Caco-2 (cell line): ENCODE data around the gene CARM1. TPM values are rescaled to one million over a fixed set of nuclear protein-coding genes. Genes with fewer than 3 reads are reported as not detected.
"Not testable (repeated sequence)": the region's sequence is repeated elsewhere in the genome, so short reads cannot be mapped to it uniquely, and the experiment has no call there.

Experiments used
- BruUV-seq: library from RNA; stranded (reverse); fragments of 400-500 nt; replicated peaks from 2 replicates; lab custom pipeline; 2021; lab: Mats Ljungman, UMichigan
- CTCF ChIA-PET: fragments of 300-600 bp; sonication (Branson Sonifier 250); formaldehyde crosslinking; loops from one replicate; lab custom pipeline; 2022; ENCODE audit warnings: antibody characterized with exemption; lab: Charles Lee
- POLR2A ChIA-PET: fragments of 300-600 bp; sonication (Branson Sonifier 250); formaldehyde crosslinking; loops from one replicate; lab custom pipeline; 2022; ENCODE audit warnings: antibody characterized with exemption; lab: Charles Lee
- DNase-seq, 2 experiments: peaks; one replicate each; pipeline versions ENCODE4 v3.0.0 to v3.0.0-alpha.2; 2020 to 2022
- H3K27me3 ChIP-seq: replicated peaks from 2 replicates; pipeline ENCODE4 v1.6.0; 2011; ENCODE audit warnings: low read length; ENCODE audit not compliant: control insufficient read depth, insufficient read depth
- H3K36me3 ChIP-seq: 2 replicates; pipeline ENCODE4 v1.5.1; 2011; ENCODE audit warnings: low read length; ENCODE audit not compliant: control insufficient read depth, insufficient read depth
- H3K4me1 ChIP-seq: fragments of 250-450 bp; sonication (Bioruptor Pico); 2 replicates; pipeline ENCODE4 v1.5.1; 2020; ENCODE audit warnings: mild to moderate bottlenecking
- H3K4me3 ChIP-seq: 2 replicates; pipeline ENCODE4 v1.5.1; 2011; ENCODE audit warnings: low read depth, mild to moderate bottlenecking, control low read depth, low read length
- H3K9me3 ChIP-seq: fragments of 250-450 bp; sonication (Bioruptor Pico); 2 replicates; pipeline ENCODE4 v1.5.1; 2020; ENCODE audit warnings: mild to moderate bottlenecking, moderate library complexity
- H3K27ac Mint-ChIP-seq: one replicate; pipeline ENCODE4 v1.8.0; 2022; ENCODE audit warnings: mixed read lengths; ENCODE audit not compliant: unreplicated experiment
- H3K27me3 Mint-ChIP-seq: one replicate; pipeline ENCODE4 v1.8.0; 2022; ENCODE audit warnings: mixed read lengths; ENCODE audit not compliant: insufficient read depth, unreplicated experiment
- H3K36me3 Mint-ChIP-seq: one replicate; pipeline ENCODE4 v1.8.0; 2022; ENCODE audit warnings: mild to moderate bottlenecking, mixed read lengths; ENCODE audit not compliant: insufficient read depth, unreplicated experiment
- H3K4me1 Mint-ChIP-seq: one replicate; pipeline ENCODE4 v1.8.0; 2022; ENCODE audit warnings: low read depth, mixed read lengths; ENCODE audit not compliant: unreplicated experiment
- H3K4me3 Mint-ChIP-seq: one replicate; pipeline ENCODE4 v1.8.0; 2022; ENCODE audit warnings: mild to moderate bottlenecking, moderate library complexity, mixed read lengths; ENCODE audit not compliant: unreplicated experiment
- H3K9me3 Mint-ChIP-seq: one replicate; pipeline ENCODE4 v1.8.0; 2022; ENCODE audit warnings: mixed read lengths; ENCODE audit not compliant: unreplicated experiment
- intact Hi-C: fragments of 100-400 bp; cut with micrococcal nuclease; formaldehyde crosslinking; loops from one replicate; pipeline ENCODE4 v1.10.0; 2022; ENCODE audit not compliant: unreplicated experiment
- total RNA-seq: library from RNA; stranded (reverse); gene quantifications from 2 replicates; pipeline ENCODE4 v1.2.3, GENCODE V29; 2022
- TF ChIP-seq, protein P1 (sequence below), 2 experiments: fragments of 200-600 bp in 1 of 2; IDR thresholded peaks; 1 replicate in 1 of 2; 2 replicates in 1 of 2; pipeline versions ENCODE4 v1.5.1 to v1.8.0; 2011 to 2022; ENCODE audit warnings: antibody characterized with exemption in 1 of 2, control low read depth in 1 of 2, inconsistent platforms in 1 of 2, low read depth in 1 of 2, low read length in 1 of 2, mild to moderate bottlenecking in 1 of 2, moderate library complexity in 1 of 2; ENCODE audit not compliant: insufficient read depth in 1 of 2, severe bottlenecking in 1 of 2, unreplicated experiment in 1 of 2

CARM1 gene
- total RNA-seq, 1 experiment from 2014 or later: 97.9 TPM

DNA sequence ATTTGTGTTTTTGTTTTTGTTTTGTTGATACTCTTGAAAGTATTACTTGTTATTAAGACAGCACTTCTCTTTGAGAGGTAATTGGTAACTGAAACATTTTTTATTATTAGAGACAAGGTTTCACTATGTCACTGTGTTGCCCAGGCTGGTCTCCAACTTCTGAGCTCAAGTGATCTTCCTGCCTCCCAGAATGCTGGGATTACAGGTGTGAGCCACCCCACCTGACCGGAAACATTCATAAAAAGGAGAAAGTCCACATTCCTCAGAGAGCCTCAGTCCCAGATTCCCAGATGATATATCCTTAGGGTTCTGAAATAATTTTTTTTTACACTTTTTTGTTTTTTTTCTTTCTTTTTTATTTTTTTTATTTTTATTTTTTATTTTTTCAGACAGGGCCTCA lies 2.7 kb downstream of the CARM1 start:
- Mint-ChIP-seq H3K4me1 (peaks cover 2% of the 10 kb centered on the region), H3K4me3 (no peak overlapping the region), H3K27ac (peak overlapping the region; percentile 45), H3K36me3 (peaks cover 30% of the 10 kb centered on the region), H3K27me3 (no peaks in the 10 kb centered on the region), H3K9me3 (no peaks in the 10 kb centered on the region)
- BruUV-seq: TSS peak; percentile 17
- ChIA-PET POLR2A (no interaction called here), CTCF (interaction anchor here (0.6 kb wide), 1 partner anchor 246 kb away, joined by 4 read pairs; no protein-coding TSS in a partner anchor)
- no peak for DNase-seq
- TF ChIP-seq, protein P1, sequence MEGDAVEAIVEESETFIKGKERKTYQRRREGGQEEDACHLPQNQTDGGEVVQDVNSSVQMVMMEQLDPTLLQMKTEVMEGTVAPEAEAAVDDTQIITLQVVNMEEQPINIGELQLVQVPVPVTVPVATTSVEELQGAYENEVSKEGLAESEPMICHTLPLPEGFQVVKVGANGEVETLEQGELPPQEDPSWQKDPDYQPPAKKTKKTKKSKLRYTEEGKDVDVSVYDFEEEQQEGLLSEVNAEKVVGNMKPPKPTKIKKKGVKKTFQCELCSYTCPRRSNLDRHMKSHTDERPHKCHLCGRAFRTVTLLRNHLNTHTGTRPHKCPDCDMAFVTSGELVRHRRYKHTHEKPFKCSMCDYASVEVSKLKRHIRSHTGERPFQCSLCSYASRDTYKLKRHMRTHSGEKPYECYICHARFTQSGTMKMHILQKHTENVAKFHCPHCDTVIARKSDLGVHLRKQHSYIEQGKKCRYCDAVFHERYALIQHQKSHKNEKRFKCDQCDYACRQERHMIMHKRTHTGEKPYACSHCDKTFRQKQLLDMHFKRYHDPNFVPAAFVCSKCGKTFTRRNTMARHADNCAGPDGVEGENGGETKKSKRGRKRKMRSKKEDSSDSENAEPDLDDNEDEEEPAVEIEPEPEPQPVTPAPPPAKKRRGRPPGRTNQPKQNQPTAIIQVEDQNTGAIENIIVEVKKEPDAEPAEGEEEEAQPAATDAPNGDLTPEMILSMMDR (IDR thresholded peaks at IDR 0.05; ENCODE audit: insufficient read depth in 1 of 2, low read depth in 1 of 2, low read length in 1 of 2, severe bottlenecking in 1 of 2, unreplicated experiment in 1 of 2): no peak
- intact Hi-C loops: no loop called here
- Histone ChIP-seq H3K27me3 (no peaks in the 10 kb centered on the region), H3K4me1 (peaks cover 22% of the 10 kb centered on the region), H3K4me3 (no peak overlapping the region), H3K9me3 (no peaks in the 10 kb centered on the region), H3K36me3 (peaks cover 1% of the 10 kb centered on the region; the same call in 1 of the 2 replicates)

GRCh38 chr19:10876459-10877240 lies 5.3 kb downstream of the CARM1 start:
- no peak overlapping the region for H3K4me3 ChIP-seq
- Mint-ChIP-seq H3K4me1 (peaks cover 13% of the 10 kb centered on the region), H3K4me3 (no peak overlapping the region), H3K9me3 (no peaks in the 10 kb centered on the region), H3K27ac (no peak overlapping the region), H3K27me3 (no peaks in the 10 kb centered on the region), H3K36me3 (peaks cover 40% of the 10 kb centered on the region)
- peaks cover 1% of the 10 kb centered on the region; the same call in 1 of the 2 replicates for H3K36me3 ChIP-seq
- TF ChIP-seq, protein P1 (IDR thresholded peaks at IDR 0.05; ENCODE audit: insufficient read depth in 1 of 2, low read depth in 1 of 2, low read length in 1 of 2, severe bottlenecking in 1 of 2, unreplicated experiment in 1 of 2): no peak
- CTCF ChIA-PET: interaction anchor here (0.6 to 1.3 kb wide), 2 partner anchors 13 to 80 kb away, joined by 3 to 5 read pairs; no protein-coding TSS in a partner anchor
- H3K27me3 ChIP-seq: no peaks in the 10 kb centered on the region
- intact Hi-C loops: no loop called here
- POLR2A ChIA-PET: no interaction called here
- BruUV-seq: no TSS peak
- H3K4me1 ChIP-seq: peaks cover 28% of the 10 kb centered on the region
- no peaks in the 10 kb centered on the region for H3K9me3 ChIP-seq
- no peak for DNase-seq

GRCh38 chr19:10877608-10878007 lies 6.3 kb downstream of the CARM1 start:
- H3K4me3 ChIP-seq, H3K9me3 Mint-ChIP-seq, H3K36me3 ChIP-seq, intact Hi-C loops, BruUV-seq, H3K27me3 ChIP-seq, H3K27me3 Mint-ChIP-seq, H3K4me3 Mint-ChIP-seq, H3K9me3 ChIP-seq, DNase-seq, POLR2A ChIA-PET: not testable (repeated sequence)
- CTCF ChIA-PET: interaction anchor here (1.3 kb wide), 1 partner anchor 14 kb away, joined by 3 read pairs; no protein-coding TSS in a partner anchor
- peaks cover 13% of the 10 kb centered on the region for H3K4me1 Mint-ChIP-seq
- peaks cover 39% of the 10 kb centered on the region for H3K36me3 Mint-ChIP-seq
- H3K27ac Mint-ChIP-seq: peak overlapping the region; percentile 99
- H3K4me1 ChIP-seq: peaks cover 31% of the 10 kb centered on the region
